Liver (tissue), 9 donors: ENCODE data around the gene FASTK. TPM values are rescaled to one million over a fixed set of nuclear protein-coding genes. Genes with fewer than 3 reads are reported as not detected.

Source experiments
- DNase-seq: peaks from one replicate; pipeline ENCODE4 v3.0.0-alpha.2; 2017; ENCODE audit warnings: low spot score
- H3K27ac ChIP-seq, 2 donors: one replicate each; pipeline ENCODE4 v1.7.0; 2013; ENCODE audit warnings: inconsistent platforms in 2 of 2, low read length in 2 of 2, control low read depth in 1 of 2, low read depth in 1 of 2, mild to moderate bottlenecking in 1 of 2
- H3K27me3 ChIP-seq, 4 donors: one replicate each; pipeline versions ENCODE4 v1.6.1 to v1.7.0; 2013; ENCODE audit warnings: low read length in 3 of 4, inconsistent platforms in 1 of 4, mild to moderate bottlenecking in 1 of 4, moderate library complexity in 1 of 4; ENCODE audit not compliant: control insufficient read depth in 4 of 4, insufficient read depth in 4 of 4
- H3K36me3 ChIP-seq, 4 donors: one replicate each; pipeline versions ENCODE4 v1.6.1 to v1.7.0; 2013; ENCODE audit warnings: low read length in 3 of 4, mild to moderate bottlenecking in 3 of 4, low read depth in 1 of 4, moderate library complexity in 1 of 4; ENCODE audit not compliant: control insufficient read depth in 4 of 4, insufficient read depth in 3 of 4
- H3K4me1 ChIP-seq, 4 donors: one replicate each; pipeline versions ENCODE4 v1.6.1 to v1.7.0; 2013; ENCODE audit warnings: low read length in 3 of 4, mild to moderate bottlenecking in 3 of 4, moderate library complexity in 1 of 4; ENCODE audit not compliant: control insufficient read depth in 4 of 4, insufficient read depth in 4 of 4
- H3K4me3 ChIP-seq, 3 donors: one replicate each; pipeline versions ENCODE4 v1.6.1 to v1.7.0; 2013; ENCODE audit warnings: low read length in 3 of 3, control low read depth in 1 of 3, low read depth in 1 of 3, mild to moderate bottlenecking in 1 of 3
- H3K9ac ChIP-seq, 2 donors: one replicate each; pipeline ENCODE4 v1.7.0; 2013; ENCODE audit warnings: low read length in 2 of 2, mild to moderate bottlenecking in 2 of 2, moderate library complexity in 2 of 2, control low read depth in 1 of 2, low read depth in 1 of 2
- H3K9me3 ChIP-seq, 4 donors: one replicate each; pipeline versions ENCODE4 v1.6.1 to v1.7.0; 2013; ENCODE audit warnings: low read length in 3 of 4; ENCODE audit not compliant: control insufficient read depth in 4 of 4
- ATF3 ChIP-seq: IDR thresholded peaks from 2 replicates; pipeline ENCODE4 v1.6.1; 2016; ENCODE audit warnings: antibody characterized with exemption
- FOXA1 ChIP-seq: IDR thresholded peaks from 2 replicates; pipeline ENCODE4 v1.6.1; 2016; ENCODE audit warnings: antibody characterized with exemption
- HNF4G ChIP-seq: IDR thresholded peaks from 2 replicates; pipeline ENCODE4 v1.6.1; 2016; ENCODE audit warnings: antibody characterized with exemption
- JUND ChIP-seq, 2 donors: IDR thresholded peaks; 2 replicates each; pipeline ENCODE4 v1.6.1; 2016; ENCODE audit warnings: antibody characterized with exemption in 2 of 2
- MAX ChIP-seq: IDR thresholded peaks from 2 replicates; pipeline ENCODE4 v1.6.1; 2016; ENCODE audit warnings: antibody characterized with exemption
- RAD21 ChIP-seq, 2 donors: IDR thresholded peaks; 2 replicates each; pipeline ENCODE4 v1.6.1; 2016; ENCODE audit warnings: antibody characterized with exemption in 2 of 2, mild to moderate bottlenecking in 2 of 2
- YY1 ChIP-seq: IDR thresholded peaks from 2 replicates; pipeline ENCODE4 v1.6.1; 2016; ENCODE audit warnings: antibody characterized with exemption, mild to moderate bottlenecking
- WGBS: extraction: QIAGEN DNeasy Blood & Tissue Kit; methylation state at CpG from one replicate; pipeline ENCODE4 v1.1.7; 2013; 5-methylcytosine and 5-hydroxymethylcytosine counted together
- polyA plus RNA-seq, 2 donors: library from polyadenylated mRNA; stranded (reverse) in 1 of 2; unstranded in 1 of 2; fragments of 200-250 nt in 1 of 2; fragments of >200 nt in 1 of 2; fragmentation: Nextera tagmentation in 1 of 2; extraction: Ambion mirVana in 1 of 2; gene quantifications; one replicate each; pipeline versions ENCODE4 v1.2.1 to v1.2.3, GENCODE V29; 2013 to 2015
- total RNA-seq, 2 donors: library from RNA; depleted of rRNA; stranded (reverse); fragments of >200 nt; gene quantifications; one replicate each; pipeline ENCODE4 v1.2.3, GENCODE V29; 2014
- TF ChIP-seq, protein P1 (sequence below): fragments of 150-350 bp; IDR thresholded peaks from 2 replicates; pipeline ENCODE4 v1.5.1; 2017; ENCODE audit warnings: improper control_type of control experiment, low read depth, low read length; ENCODE audit not compliant: missing input control
- TF ChIP-seq, protein P2 (sequence below): IDR thresholded peaks from 2 replicates; pipeline ENCODE4 v1.6.1; 2016; ENCODE audit warnings: antibody characterized with exemption, mild to moderate bottlenecking
- donor health status: healthy.
- donor health status: healthy.
- donor health status: healthy.
- donor health status: healthy.
- donor health status: healthy.

The FASTK gene
- total and polyA plus RNA-seq, 4 donors = 31.1 to 62.8 (median 43.7) TPM

GRCh38 chr7:151062111-151062398 lies 18.6 kb downstream of the FASTK start:
- no peak for DNase-seq
- WGBS = 45% methylated on average over 11 of the region's 11 CpGs
- TF ChIP-seq, protein P1, sequence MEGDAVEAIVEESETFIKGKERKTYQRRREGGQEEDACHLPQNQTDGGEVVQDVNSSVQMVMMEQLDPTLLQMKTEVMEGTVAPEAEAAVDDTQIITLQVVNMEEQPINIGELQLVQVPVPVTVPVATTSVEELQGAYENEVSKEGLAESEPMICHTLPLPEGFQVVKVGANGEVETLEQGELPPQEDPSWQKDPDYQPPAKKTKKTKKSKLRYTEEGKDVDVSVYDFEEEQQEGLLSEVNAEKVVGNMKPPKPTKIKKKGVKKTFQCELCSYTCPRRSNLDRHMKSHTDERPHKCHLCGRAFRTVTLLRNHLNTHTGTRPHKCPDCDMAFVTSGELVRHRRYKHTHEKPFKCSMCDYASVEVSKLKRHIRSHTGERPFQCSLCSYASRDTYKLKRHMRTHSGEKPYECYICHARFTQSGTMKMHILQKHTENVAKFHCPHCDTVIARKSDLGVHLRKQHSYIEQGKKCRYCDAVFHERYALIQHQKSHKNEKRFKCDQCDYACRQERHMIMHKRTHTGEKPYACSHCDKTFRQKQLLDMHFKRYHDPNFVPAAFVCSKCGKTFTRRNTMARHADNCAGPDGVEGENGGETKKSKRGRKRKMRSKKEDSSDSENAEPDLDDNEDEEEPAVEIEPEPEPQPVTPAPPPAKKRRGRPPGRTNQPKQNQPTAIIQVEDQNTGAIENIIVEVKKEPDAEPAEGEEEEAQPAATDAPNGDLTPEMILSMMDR = no peak
- no peak for TF ChIP-seq MAX
- no peak overlapping the region for H3K4me3 ChIP-seq
- H3K27me3 ChIP-seq = no peaks in the 10 kb centered on the region
- peaks cover 13 to 65% (median 49%) of the 10 kb centered on the region in 4 donors for H3K4me1 ChIP-seq
- peaks cover 7 to 19% (median 18%) of the 10 kb centered on the region in 4 donors for H3K36me3 ChIP-seq
- H3K27ac ChIP-seq = no peak overlapping the region
- H3K9ac ChIP-seq = no peak overlapping the region
- no peaks in the 10 kb centered on the region for H3K9me3 ChIP-seq

DNA sequence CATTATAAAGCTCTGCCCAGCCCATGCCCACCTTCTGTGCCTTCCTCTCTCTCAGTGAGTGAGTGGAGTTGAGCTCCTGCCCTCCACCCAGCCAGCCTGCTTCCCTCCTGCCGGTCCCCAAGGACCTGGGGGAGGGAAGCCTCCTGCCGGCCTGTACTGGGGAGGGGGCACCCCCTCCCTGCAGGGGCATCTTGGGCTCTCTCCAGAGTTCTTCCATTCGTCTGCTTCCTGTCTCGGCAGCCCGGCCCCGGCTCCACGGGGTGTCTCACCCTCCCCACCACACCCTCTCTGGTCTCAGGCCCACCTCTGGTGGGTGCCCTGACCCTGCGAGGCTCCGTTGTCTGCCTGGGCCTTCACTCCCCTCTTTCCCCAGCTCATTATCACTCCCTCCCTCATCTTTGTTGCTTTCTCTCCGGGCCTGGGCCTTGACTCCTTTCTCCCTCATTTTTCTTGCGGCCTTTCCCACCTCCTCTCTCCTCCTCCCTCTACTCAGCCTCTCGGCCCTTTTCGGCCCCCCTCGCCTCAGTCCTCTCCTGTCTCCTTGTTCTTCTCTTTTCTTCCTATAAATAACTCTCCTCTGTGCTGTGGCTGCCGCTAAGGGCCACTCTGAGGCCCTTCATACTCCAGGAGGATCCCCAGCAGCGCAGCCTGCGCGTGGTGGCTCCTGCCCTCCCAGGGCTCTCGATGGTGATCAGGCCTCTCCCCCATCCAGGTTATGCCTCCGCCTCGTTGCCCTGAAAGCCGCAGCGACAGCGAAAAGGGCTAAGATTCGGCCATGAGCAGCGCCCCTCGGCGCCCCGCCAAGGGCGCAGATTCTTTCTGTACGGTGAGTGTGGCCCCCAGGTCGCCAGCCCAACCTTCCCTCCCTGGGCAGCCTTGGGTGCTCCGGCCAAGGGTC lies 19.1 kb downstream of the FASTK start:
- Histone ChIP-seq H3K4me1 (peaks cover 17 to 70% (median 54%) of the 10 kb centered on the region in 4 donors), H3K27ac (peak overlapping the region in 1 of 2 donors; percentile 25)

More for the DNA sequence above, 19.1 kb downstream of the FASTK start:
- no peaks in the 10 kb centered on the region for H3K27me3 ChIP-seq
- DNase-seq = no peak
- no peak for TF ChIP-seq JUND (IDR thresholded peaks at IDR 0.05)
- no peak for TF ChIP-seq ATF3
- TF ChIP-seq, protein P2, sequence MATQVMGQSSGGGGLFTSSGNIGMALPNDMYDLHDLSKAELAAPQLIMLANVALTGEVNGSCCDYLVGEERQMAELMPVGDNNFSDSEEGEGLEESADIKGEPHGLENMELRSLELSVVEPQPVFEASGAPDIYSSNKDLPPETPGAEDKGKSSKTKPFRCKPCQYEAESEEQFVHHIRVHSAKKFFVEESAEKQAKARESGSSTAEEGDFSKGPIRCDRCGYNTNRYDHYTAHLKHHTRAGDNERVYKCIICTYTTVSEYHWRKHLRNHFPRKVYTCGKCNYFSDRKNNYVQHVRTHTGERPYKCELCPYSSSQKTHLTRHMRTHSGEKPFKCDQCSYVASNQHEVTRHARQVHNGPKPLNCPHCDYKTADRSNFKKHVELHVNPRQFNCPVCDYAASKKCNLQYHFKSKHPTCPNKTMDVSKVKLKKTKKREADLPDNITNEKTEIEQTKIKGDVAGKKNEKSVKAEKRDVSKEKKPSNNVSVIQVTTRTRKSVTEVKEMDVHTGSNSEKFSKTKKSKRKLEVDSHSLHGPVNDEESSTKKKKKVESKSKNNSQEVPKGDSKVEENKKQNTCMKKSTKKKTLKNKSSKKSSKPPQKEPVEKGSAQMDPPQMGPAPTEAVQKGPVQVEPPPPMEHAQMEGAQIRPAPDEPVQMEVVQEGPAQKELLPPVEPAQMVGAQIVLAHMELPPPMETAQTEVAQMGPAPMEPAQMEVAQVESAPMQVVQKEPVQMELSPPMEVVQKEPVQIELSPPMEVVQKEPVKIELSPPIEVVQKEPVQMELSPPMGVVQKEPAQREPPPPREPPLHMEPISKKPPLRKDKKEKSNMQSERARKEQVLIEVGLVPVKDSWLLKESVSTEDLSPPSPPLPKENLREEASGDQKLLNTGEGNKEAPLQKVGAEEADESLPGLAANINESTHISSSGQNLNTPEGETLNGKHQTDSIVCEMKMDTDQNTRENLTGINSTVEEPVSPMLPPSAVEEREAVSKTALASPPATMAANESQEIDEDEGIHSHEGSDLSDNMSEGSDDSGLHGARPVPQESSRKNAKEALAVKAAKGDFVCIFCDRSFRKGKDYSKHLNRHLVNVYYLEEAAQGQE = no peak
- no peak for TF ChIP-seq FOXA1
- no peak for TF ChIP-seq RAD21 (IDR thresholded peaks at IDR 0.05)
- no peak for TF ChIP-seq YY1
- TF ChIP-seq HNF4G = no peak
- H3K36me3 ChIP-seq = peaks cover 6 to 14% (median 13%) of the 10 kb centered on the region in 4 donors
- H3K9me3 ChIP-seq = no peaks in the 10 kb centered on the region
- H3K9ac ChIP-seq = no peak overlapping the region
- no peak overlapping the region for H3K4me3 ChIP-seq
- 76% methylated on average over 33 of the region's 33 CpGs for WGBS
